Thyroid gland (tissue), 4 donors: ENCODE results near the gene SYT15.

Experiments used
- POLR2A ChIP-seq, 2 donors: fragments of 450-650 bp; IDR thresholded peaks; one replicate each; pipeline ENCODE4 v1.6.1; 2017; ENCODE audit warnings: antibody characterized with exemption in 2 of 2, mild to moderate bottlenecking in 2 of 2, moderate library complexity in 1 of 2
- TF ChIP-seq, protein P1 (sequence below), 6 experiments: fragments of 200-600 bp in 3 of 6; fragments of 450-650 bp in 3 of 6; sonication (generic) in 3 of 6; IDR thresholded peaks; one replicate each; pipeline ENCODE4 v1.5.1; 2016 to 2019; ENCODE audit warnings: antibody characterized with exemption in 6 of 6, mild to moderate bottlenecking in 2 of 6, inconsistent platforms in 1 of 6, moderate library complexity in 1 of 6

DNA sequence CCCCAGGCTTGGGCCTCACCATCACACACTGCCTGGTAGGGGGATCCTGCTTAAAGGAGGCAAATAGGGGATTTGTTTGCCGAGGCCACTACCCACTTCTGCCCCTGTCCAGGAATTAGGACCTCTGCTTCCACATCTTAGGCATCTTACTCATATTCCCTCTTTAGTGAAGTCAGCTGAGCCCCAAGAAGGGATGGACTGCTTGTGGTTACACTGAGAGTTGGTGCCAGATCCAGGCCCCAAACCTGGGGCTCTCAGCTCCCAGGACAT is 20.9 kb upstream of the SYT15 start:
- TF ChIP-seq, protein P1, sequence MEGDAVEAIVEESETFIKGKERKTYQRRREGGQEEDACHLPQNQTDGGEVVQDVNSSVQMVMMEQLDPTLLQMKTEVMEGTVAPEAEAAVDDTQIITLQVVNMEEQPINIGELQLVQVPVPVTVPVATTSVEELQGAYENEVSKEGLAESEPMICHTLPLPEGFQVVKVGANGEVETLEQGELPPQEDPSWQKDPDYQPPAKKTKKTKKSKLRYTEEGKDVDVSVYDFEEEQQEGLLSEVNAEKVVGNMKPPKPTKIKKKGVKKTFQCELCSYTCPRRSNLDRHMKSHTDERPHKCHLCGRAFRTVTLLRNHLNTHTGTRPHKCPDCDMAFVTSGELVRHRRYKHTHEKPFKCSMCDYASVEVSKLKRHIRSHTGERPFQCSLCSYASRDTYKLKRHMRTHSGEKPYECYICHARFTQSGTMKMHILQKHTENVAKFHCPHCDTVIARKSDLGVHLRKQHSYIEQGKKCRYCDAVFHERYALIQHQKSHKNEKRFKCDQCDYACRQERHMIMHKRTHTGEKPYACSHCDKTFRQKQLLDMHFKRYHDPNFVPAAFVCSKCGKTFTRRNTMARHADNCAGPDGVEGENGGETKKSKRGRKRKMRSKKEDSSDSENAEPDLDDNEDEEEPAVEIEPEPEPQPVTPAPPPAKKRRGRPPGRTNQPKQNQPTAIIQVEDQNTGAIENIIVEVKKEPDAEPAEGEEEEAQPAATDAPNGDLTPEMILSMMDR (IDR thresholded peaks at IDR 0.05) = no peak
- no peak for TF ChIP-seq POLR2A (IDR thresholded peaks at IDR 0.05)
